ENCODE data around the gene FBN1. TPM values are rescaled to one million over a fixed set of nuclear protein-coding genes. Genes with fewer than 3 reads are reported as not detected.

FBN1 gene
- total and polyA plus RNA-seq, 12 donors: 5.6 to 84.6 (median 54.5) TPM

DNA sequence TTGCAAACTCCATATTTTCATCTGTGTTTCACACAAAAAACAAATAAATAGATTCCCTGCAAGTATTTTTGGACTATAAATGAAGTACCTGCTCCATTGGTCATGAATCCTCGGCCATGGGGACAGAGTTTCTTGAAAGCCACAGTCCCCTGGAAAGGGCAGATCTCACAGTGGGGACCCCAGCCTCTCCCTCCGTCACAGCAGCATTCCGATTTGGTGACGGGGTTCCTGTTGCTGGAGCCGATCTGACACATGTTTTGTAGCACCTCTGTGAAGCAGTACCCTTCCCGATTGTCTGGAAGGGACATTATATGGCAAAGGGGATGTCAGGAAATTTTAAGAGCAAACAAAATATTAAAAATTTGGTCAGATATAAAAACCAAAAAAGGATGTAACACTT is 218.0 kb downstream of the FBN1 start:
- Histone ChIP-seq H3K4me1 (replicated peaks in 1 of 2) (no peaks in the 10 kb centered on the region), H3K36me3 (replicated peaks in 1 of 2) (peaks cover 0 to 44% of the 10 kb centered on the region in 2 donors), H3K27ac (no peak overlapping the region), H3K27me3 (no peaks in the 10 kb centered on the region), H3K9me3 (replicated peaks in 1 of 3) (no peaks in the 10 kb centered on the region), H3K4me3 (no peak overlapping the region)
- intact Hi-C loops (cut with DNase I): no loop called here
- DNase-seq: no peak
- WGBS, 4 donors: 87 to 96% (median 94%) methylated on average over 6 of the region's 6 CpGs
- TF ChIP-seq POLR2A (IDR thresholded peaks at IDR 0.05): no peak
- TF ChIP-seq, protein P1, sequence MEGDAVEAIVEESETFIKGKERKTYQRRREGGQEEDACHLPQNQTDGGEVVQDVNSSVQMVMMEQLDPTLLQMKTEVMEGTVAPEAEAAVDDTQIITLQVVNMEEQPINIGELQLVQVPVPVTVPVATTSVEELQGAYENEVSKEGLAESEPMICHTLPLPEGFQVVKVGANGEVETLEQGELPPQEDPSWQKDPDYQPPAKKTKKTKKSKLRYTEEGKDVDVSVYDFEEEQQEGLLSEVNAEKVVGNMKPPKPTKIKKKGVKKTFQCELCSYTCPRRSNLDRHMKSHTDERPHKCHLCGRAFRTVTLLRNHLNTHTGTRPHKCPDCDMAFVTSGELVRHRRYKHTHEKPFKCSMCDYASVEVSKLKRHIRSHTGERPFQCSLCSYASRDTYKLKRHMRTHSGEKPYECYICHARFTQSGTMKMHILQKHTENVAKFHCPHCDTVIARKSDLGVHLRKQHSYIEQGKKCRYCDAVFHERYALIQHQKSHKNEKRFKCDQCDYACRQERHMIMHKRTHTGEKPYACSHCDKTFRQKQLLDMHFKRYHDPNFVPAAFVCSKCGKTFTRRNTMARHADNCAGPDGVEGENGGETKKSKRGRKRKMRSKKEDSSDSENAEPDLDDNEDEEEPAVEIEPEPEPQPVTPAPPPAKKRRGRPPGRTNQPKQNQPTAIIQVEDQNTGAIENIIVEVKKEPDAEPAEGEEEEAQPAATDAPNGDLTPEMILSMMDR (IDR thresholded peaks at IDR 0.05): no peak

DNA sequence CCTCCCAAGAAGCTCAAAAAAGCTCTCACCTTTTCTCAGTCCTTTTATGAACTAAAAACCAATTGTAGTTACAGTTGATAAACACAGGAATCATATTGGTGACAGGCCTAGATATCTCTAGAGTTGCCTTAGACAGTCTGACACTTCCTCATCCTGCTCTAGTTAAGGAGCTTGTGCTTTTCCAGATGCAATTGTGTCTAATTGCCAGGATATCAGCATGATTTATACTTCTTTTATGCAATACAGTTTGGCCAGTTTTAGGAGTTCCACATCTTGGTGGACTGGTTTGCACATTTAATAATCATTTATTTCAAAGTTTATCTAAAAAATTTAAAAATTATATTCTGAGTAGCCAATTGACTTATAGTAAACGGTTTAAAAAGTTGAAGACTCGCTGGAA is 218.6 kb downstream of the FBN1 start:
- no peak overlapping the region for H3K4me3 ChIP-seq
- intact Hi-C loops (cut with DNase I): no loop called here
- H3K9me3 ChIP-seq (replicated peaks in 1 of 3): no peaks in the 10 kb centered on the region
- 57 to 73% (median 66%) methylated on average over 2 of the region's 2 CpGs for WGBS, 4 donors
- H3K4me1 ChIP-seq (replicated peaks in 1 of 2): no peaks in the 10 kb centered on the region
- peak overlapping the region in 1 of 5 donors; percentile 23 for H3K27ac ChIP-seq
- no peaks in the 10 kb centered on the region for H3K27me3 ChIP-seq
- peaks cover 0 to 41% of the 10 kb centered on the region in 2 donors for H3K36me3 ChIP-seq (replicated peaks in 1 of 2)
- no peak for DNase-seq
- TF ChIP-seq POLR2A (IDR thresholded peaks at IDR 0.05): no peak
- TF ChIP-seq, protein P1 (IDR thresholded peaks at IDR 0.05): no peak

DNA sequence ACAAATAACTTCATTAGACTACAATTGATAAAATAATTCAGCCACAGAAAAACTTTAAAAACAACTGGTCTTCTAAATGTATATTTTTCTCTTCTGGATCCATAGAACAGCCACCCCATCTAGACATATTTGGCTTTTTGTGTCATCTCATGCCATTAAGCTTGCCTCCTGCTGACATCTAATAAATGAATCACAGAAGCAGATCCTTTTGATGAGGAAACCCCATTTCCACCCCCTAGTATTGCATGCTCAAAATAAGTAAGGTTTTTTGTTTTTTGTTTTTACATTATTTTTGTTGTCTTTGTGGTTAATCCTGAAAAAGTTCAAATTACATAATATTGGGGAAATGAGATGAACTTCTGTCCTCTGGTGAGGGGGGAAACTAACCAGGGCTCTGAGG is 219.5 kb downstream of the FBN1 start:
- Histone ChIP-seq H3K27ac (no peak overlapping the region), H3K4me1 (replicated peaks in 1 of 2) (no peaks in the 10 kb centered on the region), H3K27me3 (no peaks in the 10 kb centered on the region), H3K36me3 (replicated peaks in 1 of 2) (peaks cover 0 to 41% of the 10 kb centered on the region in 2 donors), H3K4me3 (no peak overlapping the region), H3K9me3 (replicated peaks in 1 of 3) (no peaks in the 10 kb centered on the region)
- DNase-seq: no peak
- intact Hi-C loops (cut with DNase I): no loop called here
- TF ChIP-seq, protein P1 (IDR thresholded peaks at IDR 0.05): no peak

DNA sequence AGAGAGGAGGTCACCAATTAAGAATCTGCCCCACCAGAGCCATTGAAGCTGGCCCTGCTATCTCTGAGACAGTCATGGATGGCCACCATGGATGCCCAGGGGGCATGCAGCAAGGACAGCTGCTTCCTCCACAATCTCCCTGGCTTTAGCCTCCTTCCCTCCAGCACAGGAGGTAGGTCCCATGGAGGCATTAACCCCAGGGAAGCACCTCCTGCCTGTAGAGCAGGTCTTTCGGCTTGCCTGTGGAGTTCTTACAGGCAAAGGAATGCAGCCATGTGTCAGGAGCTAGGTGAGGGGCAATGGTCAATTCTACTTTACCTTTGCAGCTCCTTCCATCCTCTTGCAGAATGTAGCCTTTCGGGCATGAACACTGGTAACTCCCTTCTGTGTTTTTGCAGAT is 220.5 kb downstream of the FBN1 start:
- Histone ChIP-seq H3K36me3 (replicated peaks in 1 of 2) (peaks cover 0 to 41% of the 10 kb centered on the region in 2 donors), H3K27ac (no peak overlapping the region), H3K4me1 (replicated peaks in 1 of 2) (no peaks in the 10 kb centered on the region), H3K4me3 (no peak overlapping the region), H3K9me3 (replicated peaks in 1 of 3) (no peaks in the 10 kb centered on the region), H3K27me3 (no peaks in the 10 kb centered on the region)
- no peak for TF ChIP-seq POLR2A (IDR thresholded peaks at IDR 0.05)
- TF ChIP-seq, protein P1 (IDR thresholded peaks at IDR 0.05): no peak
- intact Hi-C loops (cut with DNase I): no loop called here
- DNase-seq: no peak
- WGBS, 4 donors: 96 to 100% (median 100%) methylated on average over 2 of the region's 2 CpGs

Data from adrenal gland (tissue), 12 donors.